ENCODE measurements around the gene C9orf50.
"Not testable (repeated sequence)": the region's sequence is repeated elsewhere in the genome, so short reads cannot be mapped to it uniquely, and the experiment has no call there.

DNA sequence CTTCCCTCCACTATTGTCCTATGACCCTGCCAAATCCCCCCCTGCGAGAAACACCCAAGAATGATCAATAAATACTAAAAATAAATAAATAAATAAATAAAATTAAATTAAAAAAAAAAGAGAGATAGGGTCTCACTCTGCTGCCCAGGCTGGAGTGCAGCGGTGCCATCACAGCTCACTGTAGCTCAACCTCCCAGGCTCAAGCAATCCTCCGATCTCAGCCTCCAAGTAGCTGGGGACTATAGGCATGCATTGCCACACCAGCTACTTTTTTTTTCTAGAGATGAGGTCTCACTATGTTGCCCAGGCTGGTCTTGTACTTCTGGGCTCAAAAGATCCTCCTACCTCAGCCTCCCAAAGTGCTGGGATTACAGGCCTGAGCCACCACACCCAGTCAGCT is 41.3 kb upstream of the C9orf50 start:
- TF ChIP-seq, protein P1, sequence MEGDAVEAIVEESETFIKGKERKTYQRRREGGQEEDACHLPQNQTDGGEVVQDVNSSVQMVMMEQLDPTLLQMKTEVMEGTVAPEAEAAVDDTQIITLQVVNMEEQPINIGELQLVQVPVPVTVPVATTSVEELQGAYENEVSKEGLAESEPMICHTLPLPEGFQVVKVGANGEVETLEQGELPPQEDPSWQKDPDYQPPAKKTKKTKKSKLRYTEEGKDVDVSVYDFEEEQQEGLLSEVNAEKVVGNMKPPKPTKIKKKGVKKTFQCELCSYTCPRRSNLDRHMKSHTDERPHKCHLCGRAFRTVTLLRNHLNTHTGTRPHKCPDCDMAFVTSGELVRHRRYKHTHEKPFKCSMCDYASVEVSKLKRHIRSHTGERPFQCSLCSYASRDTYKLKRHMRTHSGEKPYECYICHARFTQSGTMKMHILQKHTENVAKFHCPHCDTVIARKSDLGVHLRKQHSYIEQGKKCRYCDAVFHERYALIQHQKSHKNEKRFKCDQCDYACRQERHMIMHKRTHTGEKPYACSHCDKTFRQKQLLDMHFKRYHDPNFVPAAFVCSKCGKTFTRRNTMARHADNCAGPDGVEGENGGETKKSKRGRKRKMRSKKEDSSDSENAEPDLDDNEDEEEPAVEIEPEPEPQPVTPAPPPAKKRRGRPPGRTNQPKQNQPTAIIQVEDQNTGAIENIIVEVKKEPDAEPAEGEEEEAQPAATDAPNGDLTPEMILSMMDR (IDR thresholded peaks at IDR 0.05; ENCODE audit: low read length) = not testable (repeated sequence)
- not testable (repeated sequence) for TF ChIP-seq EZH2 (optimal IDR thresholded peaks at IDR 0.05; ENCODE audit: low read depth, low read length)
